PC-9 (cell line): Measurements from ENCODE around the gene BRD1. TPM values are rescaled to one million over a fixed set of nuclear protein-coding genes. Genes with fewer than 3 reads are reported as not detected.

Experiments used
- BruUV-seq: library from RNA; stranded (reverse); fragments of 400-500 nt; replicated peaks from 2 replicates; lab custom pipeline; 2021; lab: Mats Ljungman, UMichigan
- CTCF ChIA-PET: fragments of 300-600 bp; sonication (Branson Sonifier 250); formaldehyde crosslinking; loops from one replicate; lab custom pipeline; 2022; ENCODE audit warnings: antibody characterized with exemption; lab: Charles Lee
- POLR2A ChIA-PET: fragments of 300-600 bp; sonication (Branson Sonifier 250); formaldehyde crosslinking; loops from one replicate; lab custom pipeline; 2022; ENCODE audit warnings: antibody characterized with exemption; ENCODE audit not compliant: unreplicated experiment; lab: Charles Lee
- DNase-seq, 2 experiments: peaks; one replicate each; pipeline versions ENCODE4 v3.0.0 to v3.0.0-alpha.2; 2015 to 2022; ENCODE audit warnings: mixed read lengths in 1 of 2
- H2AFZ ChIP-seq: fragments of 200-600 bp; sonication (generic); 2 replicates; pipeline ENCODE4 v1.8.1; 2017; ENCODE audit warnings: antibody characterized with exemption
- H3F3A ChIP-seq: fragments of 200-600 bp; sonication (generic); 2 replicates; pipeline ENCODE4 v1.8.1; 2017; ENCODE audit warnings: antibody characterized with exemption, mild to moderate bottlenecking, low read depth; ENCODE audit not compliant: insufficient read depth
- H3K27ac ChIP-seq: fragments of 200-600 bp; sonication (generic); 2 replicates; pipeline ENCODE4 v1.6.1; 2016; ENCODE audit warnings: mixed run types
- H3K27me3 ChIP-seq: fragments of 200-600 bp; sonication (generic); 2 replicates; pipeline ENCODE4 v1.6.1; 2016; ENCODE audit warnings: low read depth, mixed run types; ENCODE audit not compliant: insufficient read depth
- H3K36me3 ChIP-seq: fragments of 200-600 bp; sonication (generic); 2 replicates; pipeline ENCODE4 v1.6.1; 2016; ENCODE audit warnings: low read depth, mixed run types
- H3K4me1 ChIP-seq: fragments of 200-600 bp; sonication (generic); replicated peaks from 2 replicates; pipeline ENCODE4 v1.6.1; 2016; ENCODE audit warnings: mixed run types; ENCODE audit not compliant: insufficient read depth
- H3K4me2 ChIP-seq: fragments of 200-600 bp; sonication (generic); 2 replicates; pipeline ENCODE4 v1.6.1; 2017; ENCODE audit warnings: mixed run types
- H3K4me3 ChIP-seq: fragments of 200-600 bp; sonication (generic); 2 replicates; pipeline ENCODE4 v1.6.1; 2016; ENCODE audit warnings: mixed run types
- H3K79me2 ChIP-seq: fragments of 200-600 bp; sonication (generic); 2 replicates; pipeline ENCODE4 v1.6.1; 2017; ENCODE audit warnings: low read depth, mixed run types
- H3K9me2 ChIP-seq: fragments of 200-600 bp; sonication (generic); 2 replicates; pipeline ENCODE4 v1.8.1; 2017; ENCODE audit warnings: mild to moderate bottlenecking; ENCODE audit not compliant: insufficient read depth
- H3K9me3 ChIP-seq: fragments of 200-600 bp; sonication (generic); 2 replicates; pipeline ENCODE4 v1.8.1; 2016; ENCODE audit warnings: low read depth; ENCODE audit not compliant: insufficient read depth
- H4K20me1 ChIP-seq: fragments of 200-600 bp; sonication (generic); 2 replicates; pipeline ENCODE4 v1.8.1; 2017; ENCODE audit not compliant: insufficient read depth
- CTCF ChIP-seq: fragments of 200-600 bp; sonication (generic); conservative IDR thresholded peaks from 2 replicates; pipeline ENCODE4 v1.6.1; 2017; ENCODE audit warnings: mixed run types, antibody characterized with exemption, mild to moderate bottlenecking, moderate library complexity
- EZH2 ChIP-seq: fragments of 200-600 bp; sonication (generic); IDR thresholded peaks from 2 replicates; pipeline ENCODE4 v1.8.0; 2017; ENCODE audit warnings: antibody characterized with exemption, low read depth
- intact Hi-C: fragments of 100-400 bp; cut with micrococcal nuclease; formaldehyde crosslinking; loops from one replicate; pipeline ENCODE4 v1.10.0; 2022; ENCODE audit not compliant: unreplicated experiment
- total RNA-seq: library from RNA; stranded (reverse); gene quantifications from 2 replicates; pipeline ENCODE4 v1.2.3, GENCODE V29; 2021

Gene BRD1
- total RNA-seq, 1 experiment from 2014 or later, result 28.5 TPM

GRCh38 chr22:49791682-49792081 lies 36.0 kb downstream of the BRD1 start:
- no peaks in the 10 kb centered on the region for H3F3A ChIP-seq
- H3K9me2 ChIP-seq, result no peaks in the 10 kb centered on the region
- H3K4me1 ChIP-seq, result no peaks in the 10 kb centered on the region
- intact Hi-C loops, result no loop called here
- H4K20me1 ChIP-seq, result peaks cover 73% of the 10 kb centered on the region
- peaks cover 43% of the 10 kb centered on the region; the same call in 1 of the 2 replicates for H3K36me3 ChIP-seq
- no peak overlapping the region for H3K27ac ChIP-seq
- H3K4me3 ChIP-seq, result no peak overlapping the region
- H3K9me3 ChIP-seq, result no peaks in the 10 kb centered on the region
- no peak overlapping the region for H2AFZ ChIP-seq
- BruUV-seq, result no TSS peak
- DNase-seq, result no peak
- peaks cover 17% of the 10 kb centered on the region for H3K79me2 ChIP-seq
- no peaks in the 10 kb centered on the region for H3K27me3 ChIP-seq
- ChIA-PET CTCF (no interaction called here), POLR2A (no interaction called here)
- no peak overlapping the region for H3K4me2 ChIP-seq
- no peak for TF ChIP-seq EZH2
- TF ChIP-seq CTCF, result no peak

DNA sequence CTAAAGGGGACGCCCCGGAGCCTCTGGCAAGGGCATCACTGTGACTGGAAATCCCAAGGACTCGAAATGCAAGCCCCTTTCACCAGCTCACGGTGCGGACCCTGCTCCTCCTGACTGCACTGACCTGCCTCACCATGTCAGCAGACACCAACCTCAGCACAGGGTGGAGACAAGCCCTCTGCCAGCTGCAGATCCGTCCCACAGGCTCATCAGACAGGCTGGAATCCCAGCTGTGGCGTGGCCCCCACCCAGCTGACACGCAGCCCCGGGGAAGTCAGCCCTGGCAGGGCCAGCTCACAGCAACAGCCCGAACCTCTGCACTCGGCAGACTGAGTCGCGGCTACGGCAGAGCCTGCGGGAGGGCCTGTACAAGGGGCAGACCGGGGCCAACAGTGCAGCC lies 36.8 kb downstream of the BRD1 start:
- Histone ChIP-seq H3F3A (no peaks in the 10 kb centered on the region), H3K9me3 (no peaks in the 10 kb centered on the region), H3K4me2 (no peak overlapping the region), H3K9me2 (no peaks in the 10 kb centered on the region), H3K4me3 (no peak overlapping the region), H3K27ac (no peak overlapping the region), H4K20me1 (peaks cover 76% of the 10 kb centered on the region), H3K36me3 (peaks cover 48% of the 10 kb centered on the region; the same call in 1 of the 2 replicates), H2AFZ (no peak overlapping the region), H3K79me2 (peaks cover 21% of the 10 kb centered on the region), H3K4me1 (no peaks in the 10 kb centered on the region), H3K27me3 (no peaks in the 10 kb centered on the region)
- ChIA-PET POLR2A (no interaction called here), CTCF (no interaction called here)
- no TSS peak for BruUV-seq
- intact Hi-C loops, result no loop called here
- TF ChIP-seq CTCF (no peak), EZH2 (no peak)
- DNase-seq, result no peak

GRCh38 chr22:49789289-49790141 lies 38.2 kb downstream of the BRD1 start:
- TF ChIP-seq EZH2 (no peak), CTCF (no peak)
- Histone ChIP-seq H3K9me2 (no peaks in the 10 kb centered on the region), H3K4me3 (no peak overlapping the region), H3K4me1 (no peaks in the 10 kb centered on the region), H2AFZ (no peak overlapping the region), H3K27me3 (no peaks in the 10 kb centered on the region), H3K36me3 (peaks cover 41% of the 10 kb centered on the region; the same call in 1 of the 2 replicates), H3K27ac (no peak overlapping the region), H3F3A (no peaks in the 10 kb centered on the region), H3K79me2 (peaks cover 31% of the 10 kb centered on the region), H3K4me2 (no peak overlapping the region), H4K20me1 (peaks cover 77% of the 10 kb centered on the region), H3K9me3 (no peaks in the 10 kb centered on the region)
- intact Hi-C loops, result no loop called here
- DNase-seq, result no peak
- POLR2A ChIA-PET, result no interaction called here
- CTCF ChIA-PET, result no interaction called here
- no TSS peak for BruUV-seq
